Renal pelvis (tissue), 12 donors: Measurements from ENCODE around the gene NAPB. TPM values are rescaled to one million over a fixed set of nuclear protein-coding genes. Genes with fewer than 3 reads are reported as not detected.
"Not testable (repeated sequence)": the region's sequence is repeated elsewhere in the genome, so short reads cannot be mapped to it uniquely, and the experiment has no call there.

Source experiments
- DNase-seq: peaks from one replicate; pipeline ENCODE4 v3.0.0-alpha.2; 2013
- long read RNA-seq, 16 experiments: transcript quantifications; one replicate each; lab custom pipeline, GENCODE V29; 2026
- polyA plus RNA-seq, 3 donors: library from polyadenylated mRNA; unstranded; fragments of 120-200 nt; gene quantifications; one replicate each; pipeline ENCODE4 v1.2.1, GENCODE V29; 2013; ENCODE audit not compliant: insufficient read length in 3 of 3

The NAPB gene
- 10 to 100 TPM; 14.3 to 23.5 (median 21.0) TPM for polyA plus RNA-seq
- long read RNA-seq, donor 1, partial matches to known transcripts: 0 of 5 reads
- long read RNA-seq, donor 1, other reads (novel, unspliced or antisense): 0 of 5 reads
- long read RNA-seq, donor 2, partial matches to known transcripts: 0 of 2 reads
- long read RNA-seq, donor 2, other reads (novel, unspliced or antisense): 0 of 2 reads
- long read RNA-seq, donor 3, partial matches to known transcripts: 0 of 2 reads
- long read RNA-seq, donor 3, other reads (novel, unspliced or antisense): 0 of 2 reads
- long read RNA-seq, donor 4, partial matches to known transcripts: 0 of 3 reads
- long read RNA-seq, donor 4, other reads (novel, unspliced or antisense): 0 of 3 reads
- long read RNA-seq, donor 5: 0 reads
- long read RNA-seq, donor 6, partial matches to known transcripts: 0 of 5 reads
- long read RNA-seq, donor 6, other reads (novel, unspliced or antisense): 0 of 5 reads
- long read RNA-seq, donor 7: 0 reads
- long read RNA-seq, donor 8, partial matches to known transcripts: 0 of 1 reads
- long read RNA-seq, donor 8, other reads (novel, unspliced or antisense): 0 of 1 reads
- long read RNA-seq, donor 9, partial matches to known transcripts: 0 of 1 reads
- long read RNA-seq, donor 9, other reads (novel, unspliced or antisense): 0 of 1 reads
- long read RNA-seq, donor 10, partial matches to known transcripts: 0 of 2 reads
- long read RNA-seq, donor 10, other reads (novel, unspliced or antisense): 0 of 2 reads
- long read RNA-seq, donor 11, partial matches to known transcripts: 0 of 1 reads
- long read RNA-seq, donor 11, other reads (novel, unspliced or antisense): 0 of 1 reads
- long read RNA-seq, donor 12, partial matches to known transcripts: 0 of 4 reads
- long read RNA-seq, donor 12, other reads (novel, unspliced or antisense): 0 of 4 reads
- long read RNA-seq, donor 13, partial matches to known transcripts: 0 of 2 reads
- long read RNA-seq, donor 13, other reads (novel, unspliced or antisense): 0 of 2 reads
- long read RNA-seq, donor 14, partial matches to known transcripts: 0 of 1 reads
- long read RNA-seq, donor 14, other reads (novel, unspliced or antisense): 0 of 1 reads
- long read RNA-seq, donor 15, transcript NAPB-202 (10 exons, 3,824 nt): major isoform, 6 of 9 reads
- long read RNA-seq, donor 15, partial matches to known transcripts: 0 of 9 reads
- long read RNA-seq, donor 15, other reads (novel, unspliced or antisense): 0 of 9 reads
- long read RNA-seq, donor 16, partial matches to known transcripts: 0 of 2 reads
- long read RNA-seq, donor 16, other reads (novel, unspliced or antisense): 0 of 2 reads

GRCh38 chr20:23420943-23421931 is at the start of gene NAPB:
NAPB (minus strand) TSS chr20:23421488; CDS start chr20:23421402, 86 bp downstream.
- DNase-seq: peak; percentile 92

- not testable (repeated sequence) for DNase-seq
These were observed 45.7 kb upstream of the NAPB start for GRCh38 chr20:23466961-23467360.

- DNase-seq: no peak
These were observed 39.9 kb upstream of the NAPB start for GRCh38 chr20:23461180-23461579.

DNA sequence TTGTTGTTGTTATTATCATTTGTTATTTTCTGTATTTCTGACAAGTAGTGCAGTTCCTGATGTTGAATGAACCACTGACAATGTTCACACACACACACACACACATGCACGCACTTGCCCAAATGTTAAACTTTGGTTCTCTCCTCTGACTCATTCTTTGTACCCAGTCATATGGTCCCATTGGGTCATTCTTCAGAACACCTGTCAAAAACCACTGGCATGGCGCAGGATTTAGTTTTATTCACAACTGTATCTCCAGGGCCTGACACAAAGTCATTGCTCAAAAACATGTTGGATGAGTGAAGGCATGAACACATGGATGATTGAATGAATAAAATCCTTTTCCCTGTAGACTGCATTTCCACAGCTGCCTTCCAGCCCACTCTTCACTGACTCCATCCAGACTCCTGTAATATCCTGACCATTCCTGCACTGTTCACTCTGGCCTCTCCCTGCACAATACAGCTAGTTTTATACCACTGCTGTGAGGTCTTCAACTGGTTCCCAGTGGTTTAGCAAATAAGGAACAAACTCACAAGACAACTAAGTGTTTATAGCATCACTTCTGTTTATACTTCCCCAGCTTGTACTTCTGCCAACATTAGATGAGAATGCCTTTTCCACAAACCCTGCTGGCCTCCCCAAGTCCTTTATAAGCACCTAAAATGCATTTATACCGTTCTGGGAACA is 38.3 kb upstream of the NAPB start:
- no peak for DNase-seq

GRCh38 chr20:23456873-23457272 is 35.6 kb upstream of the NAPB start:
- DNase-seq: no peak

- DNase-seq: no peak
These were observed 35.1 kb upstream of the NAPB start for GRCh38 chr20:23456409-23456808.

DNA sequence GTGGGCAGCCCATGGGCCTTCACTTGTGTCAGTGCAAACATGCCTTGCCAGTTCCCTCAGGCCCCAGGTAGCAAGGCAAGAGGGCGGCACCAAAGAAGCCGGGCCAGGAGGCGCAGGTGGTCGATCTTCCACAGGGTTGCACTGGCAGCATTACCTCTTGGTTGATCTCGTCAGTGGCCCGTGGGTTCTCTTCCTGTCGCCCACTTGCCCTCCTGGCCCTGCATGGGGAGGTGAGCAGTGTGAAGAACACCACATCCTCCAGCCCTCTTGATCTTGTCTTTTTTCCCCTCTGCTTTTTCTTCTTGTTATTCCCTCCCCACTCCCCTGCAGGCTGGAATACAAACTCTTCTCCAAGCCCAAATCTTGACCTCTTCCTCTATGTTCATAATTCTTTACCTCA is 34.4 kb upstream of the NAPB start:
- DNase-seq: no peak

- no peak for DNase-seq
These were observed 33.5 kb upstream of the NAPB start for GRCh38 chr20:23454816-23455215.

- no peak for DNase-seq
These were observed 32.6 kb upstream of the NAPB start for GRCh38 chr20:23453549-23454543.

DNA sequence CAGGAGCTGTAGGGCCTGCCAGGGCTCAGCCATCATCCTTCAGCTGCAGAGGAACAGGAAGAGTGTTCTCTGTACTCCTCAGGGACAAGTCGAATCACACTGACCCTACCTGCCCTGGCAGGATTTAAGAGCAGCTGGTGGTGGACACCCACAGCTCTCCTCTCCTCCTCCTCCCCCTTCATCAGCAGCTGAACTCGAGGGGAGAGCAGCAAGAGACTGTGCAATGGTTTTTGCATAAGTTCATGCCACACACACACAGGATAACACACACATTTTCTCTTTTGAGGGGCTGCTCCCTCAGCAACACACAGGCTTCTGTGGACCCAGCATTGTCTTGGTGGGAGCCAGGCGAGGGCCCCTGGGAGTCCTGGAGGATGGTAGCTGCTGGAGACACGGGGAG is 31.5 kb upstream of the NAPB start, which contains the start of gene CST11:
Gene CST11 (minus strand): TSS at position 101 of the 400 bp plus-strand sequence. CDS start 65 bp downstream, at position 36.
- no peak for DNase-seq

DNA sequence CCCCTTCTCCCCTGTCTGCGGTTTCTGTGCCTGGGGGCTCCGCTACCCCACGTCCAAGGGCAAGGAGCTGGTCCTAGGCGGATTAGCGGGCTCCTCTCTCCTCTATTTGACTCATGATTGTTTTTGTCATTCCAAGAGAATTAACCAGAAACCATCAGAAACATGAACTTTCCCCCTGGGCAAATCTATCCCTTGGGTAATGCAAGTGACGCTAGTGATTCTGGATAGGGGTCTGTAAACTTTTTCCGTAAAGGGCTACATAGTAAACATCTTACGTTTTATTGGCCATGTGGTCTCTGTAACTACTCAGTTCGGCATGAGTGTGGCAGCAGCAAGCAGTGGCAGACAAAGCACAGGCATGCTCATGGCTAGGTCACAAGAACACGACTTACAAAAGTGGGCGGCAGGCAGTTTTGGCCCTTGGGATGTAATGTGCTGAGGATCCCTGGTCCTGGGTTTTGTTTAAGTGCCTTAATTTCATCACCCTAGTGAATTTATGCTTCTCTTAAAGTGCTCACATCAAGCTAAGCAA is 30.7 kb upstream of the NAPB start:
- DNase-seq: no peak

- DNase-seq: no peak
These were observed 29.6 kb upstream of the NAPB start for GRCh38 chr20:23450877-23451276.

- DNase-seq: no peak
These were observed 28.1 kb upstream of the NAPB start for GRCh38 chr20:23449421-23449820.

- no peak for DNase-seq
These were observed 26.9 kb upstream of the NAPB start for GRCh38 chr20:23448167-23448566.

DNA sequence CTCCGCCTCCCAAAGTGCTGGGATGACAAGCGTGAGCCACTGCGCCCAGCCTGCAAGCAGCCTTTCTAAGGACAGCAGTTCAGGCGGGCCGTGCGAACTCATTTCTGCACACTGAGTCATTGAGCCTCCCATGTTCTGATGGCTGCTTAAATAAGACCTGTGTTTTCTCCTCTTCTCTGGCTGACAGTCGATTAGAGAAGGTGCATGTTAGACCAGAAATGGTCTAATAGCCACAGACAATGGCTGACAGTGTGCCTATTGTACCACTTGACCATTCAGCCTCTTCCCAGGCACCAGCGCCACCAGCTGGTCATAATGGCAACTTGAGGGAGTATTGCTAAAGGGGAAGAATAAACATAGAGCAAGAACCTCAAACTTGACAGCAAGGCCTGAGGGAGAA is 25.2 kb upstream of the NAPB start:
- no peak for DNase-seq

- DNase-seq: no peak
These were observed 24.4 kb upstream of the NAPB start for GRCh38 chr20:23445596-23446217.

DNA sequence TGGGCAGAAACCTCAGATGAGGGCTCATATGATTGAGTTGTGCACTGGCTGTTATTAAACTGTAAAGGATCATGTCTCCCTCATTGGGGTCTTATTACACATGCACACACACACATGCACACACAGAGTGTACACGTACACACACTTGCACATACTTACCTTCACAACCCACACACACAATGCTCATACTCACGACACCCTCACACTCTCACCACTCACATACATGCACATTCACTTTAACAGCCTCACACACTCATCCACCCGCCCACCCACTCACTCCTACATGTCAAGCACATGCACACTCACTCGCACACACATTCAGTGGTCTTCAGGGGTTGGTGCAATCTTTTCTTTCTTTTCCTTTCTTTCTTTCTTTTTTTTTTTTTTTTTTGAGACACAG is 23.6 kb upstream of the NAPB start:
- DNase-seq: no peak

DNA sequence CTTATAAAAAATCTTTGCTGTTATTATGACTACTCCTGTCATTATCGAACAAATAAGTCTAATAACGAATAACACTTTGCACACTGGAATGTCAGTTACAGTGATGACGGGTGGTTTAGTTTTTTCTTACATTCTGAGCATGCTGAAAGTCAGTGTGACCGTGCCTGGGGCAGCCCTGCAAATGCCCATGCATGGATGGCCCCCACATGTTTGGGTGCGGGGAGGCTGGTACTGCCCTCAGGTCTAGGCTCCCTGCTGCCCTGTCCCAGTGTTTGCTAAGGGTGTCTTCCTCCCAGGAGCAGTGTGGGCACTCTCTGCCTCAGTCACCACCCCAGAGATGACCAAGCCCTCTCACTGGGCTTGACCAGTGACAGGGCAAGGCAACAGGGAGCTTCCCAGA is 21.1 kb upstream of the NAPB start:
- no peak for DNase-seq
